ENCODE results near the gene MYH1.

DNA sequence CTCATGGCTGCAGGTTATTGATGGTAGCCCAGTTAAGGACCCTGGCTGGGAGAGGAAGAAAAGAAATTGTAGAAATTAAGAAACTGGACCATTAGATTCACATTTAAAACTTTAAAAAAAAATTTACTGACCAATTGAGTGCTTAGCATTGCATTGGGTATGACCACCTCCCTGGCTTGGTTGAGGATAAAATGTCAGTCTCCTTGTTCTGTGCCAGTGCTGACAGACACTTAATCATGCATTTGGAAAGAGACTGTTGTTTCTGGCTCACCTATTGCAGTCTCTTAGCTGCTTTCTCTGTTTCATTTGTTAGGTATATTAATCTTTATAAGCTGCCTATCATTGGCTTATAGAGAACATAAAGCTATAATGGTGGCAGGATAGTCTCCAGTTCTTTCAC is 1.7 kb downstream of the MYH1 start:
- TF ChIP-seq, protein P1, sequence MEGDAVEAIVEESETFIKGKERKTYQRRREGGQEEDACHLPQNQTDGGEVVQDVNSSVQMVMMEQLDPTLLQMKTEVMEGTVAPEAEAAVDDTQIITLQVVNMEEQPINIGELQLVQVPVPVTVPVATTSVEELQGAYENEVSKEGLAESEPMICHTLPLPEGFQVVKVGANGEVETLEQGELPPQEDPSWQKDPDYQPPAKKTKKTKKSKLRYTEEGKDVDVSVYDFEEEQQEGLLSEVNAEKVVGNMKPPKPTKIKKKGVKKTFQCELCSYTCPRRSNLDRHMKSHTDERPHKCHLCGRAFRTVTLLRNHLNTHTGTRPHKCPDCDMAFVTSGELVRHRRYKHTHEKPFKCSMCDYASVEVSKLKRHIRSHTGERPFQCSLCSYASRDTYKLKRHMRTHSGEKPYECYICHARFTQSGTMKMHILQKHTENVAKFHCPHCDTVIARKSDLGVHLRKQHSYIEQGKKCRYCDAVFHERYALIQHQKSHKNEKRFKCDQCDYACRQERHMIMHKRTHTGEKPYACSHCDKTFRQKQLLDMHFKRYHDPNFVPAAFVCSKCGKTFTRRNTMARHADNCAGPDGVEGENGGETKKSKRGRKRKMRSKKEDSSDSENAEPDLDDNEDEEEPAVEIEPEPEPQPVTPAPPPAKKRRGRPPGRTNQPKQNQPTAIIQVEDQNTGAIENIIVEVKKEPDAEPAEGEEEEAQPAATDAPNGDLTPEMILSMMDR (IDR thresholded peaks at IDR 0.05): no peak
- no peak for TF ChIP-seq POLR2A (IDR thresholded peaks at IDR 0.05)
